HPDE6-E6E7 (cell line): Measurements from ENCODE around the gene ROBO4.

Experiments
- DNase-seq: peaks from one replicate; pipeline ENCODE4 v3.0.0; 2011; ENCODE audit warnings: missing footprints; ENCODE audit errors: extremely low spot score

The ROBO4 gene

GRCh38 chr11:124872741-124873140 lies 24.9 kb downstream of the ROBO4 start:
- no peak for DNase-seq

GRCh38 chr11:124872280-124872679 lies 25.4 kb downstream of the ROBO4 start:
- DNase-seq: no peak

- no peak for DNase-seq
Observed at GRCh38 chr11:124870430-124870829, 27.2 kb downstream of the ROBO4 start.

- DNase-seq: no peak
Observed at GRCh38 chr11:124869856-124870387, 27.7 kb downstream of the ROBO4 start.

- no peak for DNase-seq
Observed at GRCh38 chr11:124869331-124869730, 28.3 kb downstream of the ROBO4 start.

- DNase-seq: no peak
Observed at GRCh38 chr11:124868331-124869274, 29.1 kb downstream of the ROBO4 start.

- DNase-seq: peak; percentile 49
Observed at GRCh38 chr11:124867700-124868099, 30.0 kb downstream of the ROBO4 start.

GRCh38 chr11:124865902-124866851 lies 31.5 kb downstream of the ROBO4 start:
- peak; percentile 78 for DNase-seq

- no peak for DNase-seq
Observed at GRCh38 chr11:124865181-124865901, 32.3 kb downstream of the ROBO4 start, which contains the start of gene ROBO3. Gene ROBO3, plus strand, starts transcription at chr11:124865432. Its CDS starts 146 bp downstream, at chr11:124865578.

- no peak for DNase-seq
Observed at GRCh38 chr11:124864892-124865180, 32.8 kb downstream of the ROBO4 start.

GRCh38 chr11:124864176-124864891 lies 33.3 kb downstream of the ROBO4 start:
- no peak for DNase-seq

- DNase-seq: no peak
Observed at GRCh38 chr11:124863826-124864165, 33.9 kb downstream of the ROBO4 start.

GRCh38 chr11:124863137-124863825 lies 34.4 kb downstream of the ROBO4 start:
- no peak for DNase-seq

- DNase-seq: no peak
Observed at GRCh38 chr11:124861670-124862069, 36.0 kb downstream of the ROBO4 start.

GRCh38 chr11:124859171-124859570 lies 38.5 kb downstream of the ROBO4 start:
- DNase-seq: no peak

- no peak for DNase-seq
Observed at GRCh38 chr11:124846070-124846673, 51.5 kb downstream of the ROBO4 start.

- no peak for DNase-seq
Observed at GRCh38 chr11:124844664-124845079, 53.0 kb downstream of the ROBO4 start.

- no peak for DNase-seq
Observed at GRCh38 chr11:124843616-124843910, 54.1 kb downstream of the ROBO4 start.

GRCh38 chr11:124842305-124842704 lies 55.4 kb downstream of the ROBO4 start:
- no peak for DNase-seq

- DNase-seq: no peak
Observed at GRCh38 chr11:124841840-124842239, 55.8 kb downstream of the ROBO4 start.
